PC-9 (cell line): ENCODE measurements around the gene STEAP4. TPM values are rescaled to one million over a fixed set of nuclear protein-coding genes. Genes with fewer than 3 reads are reported as not detected.

Experiments
- Bru-seq: library from RNA; stranded (reverse); fragments of 400-500 nt; gene quantifications from one replicate; lab custom pipeline; 2021; lab: Mats Ljungman, UMichigan
- BruChase-seq, 2 experiments: library from RNA; stranded (reverse); fragments of 400-500 nt; gene quantifications; one replicate each; lab custom pipeline; 2021; lab: Mats Ljungman, UMichigan
- BruUV-seq: library from RNA; stranded (reverse); fragments of 400-500 nt; replicated peaks from 2 replicates; lab custom pipeline; 2021; lab: Mats Ljungman, UMichigan
- CTCF ChIA-PET: fragments of 300-600 bp; sonication (Branson Sonifier 250); formaldehyde crosslinking; loops from one replicate; lab custom pipeline; 2022; ENCODE audit warnings: antibody characterized with exemption; lab: Charles Lee
- POLR2A ChIA-PET: fragments of 300-600 bp; sonication (Branson Sonifier 250); formaldehyde crosslinking; loops from one replicate; lab custom pipeline; 2022; ENCODE audit warnings: antibody characterized with exemption; ENCODE audit not compliant: unreplicated experiment; lab: Charles Lee
- DNase-seq, 2 experiments: peaks; one replicate each; pipeline versions ENCODE4 v3.0.0 to v3.0.0-alpha.2; 2015 to 2022; ENCODE audit warnings: mixed read lengths in 1 of 2
- H2AFZ ChIP-seq: fragments of 200-600 bp; sonication (generic); 2 replicates; pipeline ENCODE4 v1.8.1; 2017; ENCODE audit warnings: antibody characterized with exemption
- H3F3A ChIP-seq: fragments of 200-600 bp; sonication (generic); 2 replicates; pipeline ENCODE4 v1.8.1; 2017; ENCODE audit warnings: antibody characterized with exemption, mild to moderate bottlenecking, low read depth; ENCODE audit not compliant: insufficient read depth
- H3K27ac ChIP-seq: fragments of 200-600 bp; sonication (generic); 2 replicates; pipeline ENCODE4 v1.6.1; 2016; ENCODE audit warnings: mixed run types
- H3K27me3 ChIP-seq: fragments of 200-600 bp; sonication (generic); 2 replicates; pipeline ENCODE4 v1.6.1; 2016; ENCODE audit warnings: low read depth, mixed run types; ENCODE audit not compliant: insufficient read depth
- H3K36me3 ChIP-seq: fragments of 200-600 bp; sonication (generic); 2 replicates; pipeline ENCODE4 v1.6.1; 2016; ENCODE audit warnings: low read depth, mixed run types
- H3K4me1 ChIP-seq: fragments of 200-600 bp; sonication (generic); replicated peaks from 2 replicates; pipeline ENCODE4 v1.6.1; 2016; ENCODE audit warnings: mixed run types; ENCODE audit not compliant: insufficient read depth
- H3K4me2 ChIP-seq: fragments of 200-600 bp; sonication (generic); 2 replicates; pipeline ENCODE4 v1.6.1; 2017; ENCODE audit warnings: mixed run types
- H3K4me3 ChIP-seq: fragments of 200-600 bp; sonication (generic); 2 replicates; pipeline ENCODE4 v1.6.1; 2016; ENCODE audit warnings: mixed run types
- H3K79me2 ChIP-seq: fragments of 200-600 bp; sonication (generic); 2 replicates; pipeline ENCODE4 v1.6.1; 2017; ENCODE audit warnings: low read depth, mixed run types
- H3K9me2 ChIP-seq: fragments of 200-600 bp; sonication (generic); 2 replicates; pipeline ENCODE4 v1.8.1; 2017; ENCODE audit warnings: mild to moderate bottlenecking; ENCODE audit not compliant: insufficient read depth
- H3K9me3 ChIP-seq: fragments of 200-600 bp; sonication (generic); 2 replicates; pipeline ENCODE4 v1.8.1; 2016; ENCODE audit warnings: low read depth; ENCODE audit not compliant: insufficient read depth
- H4K20me1 ChIP-seq: fragments of 200-600 bp; sonication (generic); 2 replicates; pipeline ENCODE4 v1.8.1; 2017; ENCODE audit not compliant: insufficient read depth
- CTCF ChIP-seq: fragments of 200-600 bp; sonication (generic); conservative IDR thresholded peaks from 2 replicates; pipeline ENCODE4 v1.6.1; 2017; ENCODE audit warnings: mixed run types, antibody characterized with exemption, mild to moderate bottlenecking, moderate library complexity
- EZH2 ChIP-seq: fragments of 200-600 bp; sonication (generic); IDR thresholded peaks from 2 replicates; pipeline ENCODE4 v1.8.0; 2017; ENCODE audit warnings: antibody characterized with exemption, low read depth
- intact Hi-C: fragments of 100-400 bp; cut with micrococcal nuclease; formaldehyde crosslinking; loops from one replicate; pipeline ENCODE4 v1.10.0; 2022; ENCODE audit not compliant: unreplicated experiment
- long read RNA-seq: library from polyadenylated mRNA; stranded (forward); transcript quantifications from one replicate; pipeline ENCODE4 v2.0.0, GENCODE V29; 2022
- total RNA-seq: library from RNA; stranded (reverse); gene quantifications from 2 replicates; pipeline ENCODE4 v1.2.3, GENCODE V29; 2021

STEAP4 gene
- 10.3 and 12.1 TPM in 2 replicates for total RNA-seq
- Bru-seq, nascent RNA = percentile 65 among the genes with signal in this experiment
- percentile 74 among the genes with signal in this experiment for BruChase-seq, experiment 1, labeled RNA remaining after a 2-hour chase
- percentile 86 among the genes with signal in this experiment for BruChase-seq, experiment 2, labeled RNA remaining after a 6-hour chase
- long read RNA-seq, full-length matches to known transcripts = 8 of 18 reads
- long read RNA-seq, partial matches to known transcripts = 4 of 18 reads
- long read RNA-seq, other reads (novel, unspliced or antisense) = 6 of 18 reads

- H3K9me2 ChIP-seq = no peaks in the 10 kb centered on the region
- peaks cover 16% of the 10 kb centered on the region for H3K4me1 ChIP-seq
- no TSS peak for BruUV-seq
- H2AFZ ChIP-seq = peak within 1 kb of the TSS; percentile 79
- intact Hi-C loops = loop anchor here (1.0 to 5.0 kb wide), 4 partner anchors 17 to 151 kb away; no protein-coding TSS in a partner anchor
- H3K4me2 ChIP-seq = peak within 1 kb of the TSS; percentile 77
- H3K4me3 ChIP-seq = peak within 1 kb of the TSS; percentile 58
- H3K36me3 ChIP-seq = no peaks in the 10 kb centered on the region
- no peaks in the 10 kb centered on the region for H3K27me3 ChIP-seq
- ChIA-PET CTCF (interaction anchor here (0.6 to 1.3 kb wide), 2 partner anchors 63 to 1477 kb away, joined by 3 to 5 read pairs; no protein-coding TSS in a partner anchor), POLR2A (interaction anchor here (0.6 to 1.3 kb wide), 4 partner anchors 9 to 52 kb away, joined by 3 to 18 read pairs (median 5); no protein-coding TSS in a partner anchor)
- no peaks in the 10 kb centered on the region for H3K9me3 ChIP-seq
- H3K79me2 ChIP-seq = no peaks in the 10 kb centered on the region
- TF ChIP-seq EZH2 (no peak), CTCF (no peak)
- H3K27ac ChIP-seq = peak within 1 kb of the TSS; percentile 37
- H3F3A ChIP-seq = no peaks in the 10 kb centered on the region
- H4K20me1 ChIP-seq = no peaks in the 10 kb centered on the region
- DNase-seq = peak; percentile 78 to 89
These were observed at the start of gene STEAP4 for GRCh38 chr7:88306590-88307048. TSS of gene STEAP4 (minus strand) at chr7:88306894. CDS start at chr7:88284269, 22,625 bp downstream.

GRCh38 chr7:88355011-88355410 lies 48.3 kb upstream of the STEAP4 start:
- Histone ChIP-seq H3F3A (no peaks in the 10 kb centered on the region), H3K9me3 (no peaks in the 10 kb centered on the region), H4K20me1 (no peaks in the 10 kb centered on the region; the same call in 1 of the 2 replicates), H3K4me3 (no peak overlapping the region), H3K36me3 (no peaks in the 10 kb centered on the region), H3K4me2 (no peak overlapping the region), H3K27ac (no peak overlapping the region), H3K79me2 (no peaks in the 10 kb centered on the region), H3K9me2 (no peaks in the 10 kb centered on the region), H2AFZ (no peak overlapping the region), H3K27me3 (no peaks in the 10 kb centered on the region), H3K4me1 (peaks cover 15% of the 10 kb centered on the region)
- CTCF ChIA-PET = no interaction called here
- no peak for TF ChIP-seq EZH2
- no peak for DNase-seq
- no TSS peak for BruUV-seq
- intact Hi-C loops = loop anchor here (5.0 kb wide), 1 partner anchor 48 kb away; the partner anchor contains the start of gene STEAP4
- POLR2A ChIA-PET = no interaction called here

- Histone ChIP-seq H3K4me1 (no peaks in the 10 kb centered on the region), H2AFZ (no peak overlapping the region), H3K36me3 (no peaks in the 10 kb centered on the region), H3K27me3 (no peaks in the 10 kb centered on the region), H3K9me3 (no peaks in the 10 kb centered on the region), H3F3A (no peaks in the 10 kb centered on the region), H3K4me3 (no peak overlapping the region), H3K79me2 (no peaks in the 10 kb centered on the region), H3K27ac (no peak overlapping the region), H3K4me2 (no peak overlapping the region), H4K20me1 (no peaks in the 10 kb centered on the region), H3K9me2 (no peaks in the 10 kb centered on the region)
- TF ChIP-seq CTCF = no peak
- TF ChIP-seq EZH2 = no peak
- DNase-seq = no peak
- CTCF ChIA-PET = no interaction called here
- intact Hi-C loops = no loop called here
- POLR2A ChIA-PET = no interaction called here
- no TSS peak for BruUV-seq
These were observed 43.4 kb upstream of the STEAP4 start for GRCh38 chr7:88350118-88350517.
